Umbilical cord (tissue), 2 donors: ENCODE data around the gene PABPC1L2B. TPM values are rescaled to one million over a fixed set of nuclear protein-coding genes. Genes with fewer than 3 reads are reported as not detected.
"Not testable (repeated sequence)": the region's sequence is repeated elsewhere in the genome, so short reads cannot be mapped to it uniquely, and the experiment has no call there.

Experiments used
- DNase-seq: peaks from one replicate; pipeline ENCODE4 v3.0.0-alpha.2; 2015; ENCODE audit warnings: low spot score
- total RNA-seq: library from RNA; depleted of rRNA; stranded (reverse); fragments of >200 nt; gene quantifications from one replicate; pipeline ENCODE4 v1.2.3, GENCODE V29; 2014; ENCODE audit warnings: low replicate concordance; ENCODE audit not compliant: insufficient read depth

PABPC1L2B gene
- total RNA-seq: 1.2 TPM

DNA sequence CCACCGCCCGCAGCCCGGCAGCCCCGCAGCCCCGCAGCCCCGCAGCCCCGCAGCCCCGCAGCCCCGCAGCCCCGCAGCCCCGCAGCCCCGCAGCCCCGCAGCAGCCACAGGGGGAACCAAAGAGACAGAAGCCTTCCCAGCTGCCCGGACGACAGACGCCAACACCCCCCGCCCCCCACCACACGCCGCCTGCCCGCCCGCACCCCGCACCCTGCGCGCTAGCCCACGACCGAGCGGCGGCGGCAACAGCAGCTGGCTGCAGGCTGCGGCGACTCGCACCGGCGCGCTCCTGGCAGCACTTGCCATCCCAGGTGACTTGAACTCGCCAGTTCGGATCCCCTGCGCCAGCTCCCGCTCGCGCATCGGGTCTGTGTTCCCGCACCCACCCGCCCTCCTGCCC, at the start of gene PABPC1L2B:
Gene PABPC1L2B, plus strand, starts transcription at position 207 of the 400 bp plus-strand sequence. CDS start 704 bp downstream, outside the sequence.
- DNase-seq: not testable (repeated sequence)

GRCh38 chrX:72959971-72960370, 42.8 kb upstream of the PABPC1L2B start:
- DNase-seq: not testable (repeated sequence)

GRCh38 chrX:72971859-72972258, 30.9 kb upstream of the PABPC1L2B start:
- DNase-seq: not testable (repeated sequence)

- DNase-seq: not testable (repeated sequence)
Observed at GRCh38 chrX:72974885-72975284, 27.9 kb upstream of the PABPC1L2B start.

- not testable (repeated sequence) for DNase-seq
Observed at GRCh38 chrX:72980894-72981469, 21.8 kb upstream of the PABPC1L2B start.

DNA sequence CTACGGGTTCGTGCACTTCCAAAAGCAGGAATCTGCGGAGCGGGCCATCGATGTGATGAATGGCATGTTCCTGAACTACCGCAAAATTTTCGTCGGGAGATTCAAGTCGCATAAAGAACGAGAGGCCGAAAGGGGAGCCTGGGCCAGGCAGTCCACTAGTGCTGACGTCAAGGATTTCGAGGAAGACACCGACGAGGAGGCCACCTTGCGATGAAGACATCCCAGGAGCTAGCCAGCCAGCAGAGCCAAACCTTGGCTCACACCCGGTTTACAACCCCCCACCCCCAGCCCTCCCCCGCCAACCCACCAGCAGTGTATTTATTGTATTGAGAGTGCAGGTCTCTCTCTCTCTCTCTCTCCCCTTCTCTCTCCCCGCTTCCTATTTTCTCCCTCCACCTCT, 1.3 kb downstream of the PABPC1L2B start:
- DNase-seq: not testable (repeated sequence)

DNA sequence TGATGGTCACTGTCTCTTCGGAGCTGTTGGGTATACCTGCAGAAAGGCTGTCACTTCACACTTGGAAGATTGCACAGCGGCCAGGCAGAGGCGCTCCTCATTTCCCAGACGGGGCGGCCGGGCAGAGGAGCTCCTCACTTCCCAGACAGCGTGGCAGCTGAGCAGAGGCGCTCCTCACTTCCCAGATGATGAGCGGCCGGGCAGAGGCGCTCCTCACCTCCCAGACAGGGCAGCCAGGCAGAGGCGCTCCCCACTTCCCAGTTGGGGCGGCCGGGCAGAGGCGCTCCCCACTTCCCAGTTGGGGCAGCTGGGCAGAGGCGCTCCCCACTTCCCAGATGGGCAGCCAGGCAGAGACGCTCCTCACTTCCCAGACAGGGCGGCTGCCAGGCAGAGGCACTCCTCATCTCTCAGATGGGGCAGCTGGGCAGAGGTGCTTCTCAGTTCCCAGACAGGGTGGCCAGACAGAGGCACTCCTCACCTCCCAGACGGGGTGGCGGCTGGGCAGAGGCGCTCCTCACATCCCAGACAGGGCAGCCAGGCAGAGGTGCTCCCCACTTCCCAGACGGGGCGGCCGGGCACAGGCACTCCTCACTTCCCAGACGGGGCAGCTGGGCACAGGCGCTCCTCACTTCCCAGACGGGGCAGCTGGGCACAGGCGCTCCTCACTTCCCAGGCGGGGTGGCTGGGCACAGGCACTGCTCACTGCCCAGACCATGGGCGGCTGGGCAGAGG, 18.8 kb downstream of the PABPC1L2B start:
- no peak for DNase-seq

- DNase-seq: not testable (repeated sequence)
Observed at GRCh38 chrX:73022093-73022445, 19.3 kb downstream of the PABPC1L2B start.

- no peak for DNase-seq
Observed at GRCh38 chrX:73028876-73029275, 26.1 kb downstream of the PABPC1L2B start.

Other genes with a start within 250 kb of the PABPC1L2B start
- gene DMRTC1B, start 226.0 kb upstream of the PABPC1L2B start, total RNA-seq: 6.3 TPM
- not detected for gene FAM236B, start 220.3 kb upstream of the PABPC1L2B start, total RNA-seq
- gene FAM236D, start 194.7 kb upstream of the PABPC1L2B start, total RNA-seq: not detected
- not detected for gene FAM236C, start 90.3 kb upstream of the PABPC1L2B start, total RNA-seq
- gene FAM236A, start 64.7 kb upstream of the PABPC1L2B start, total RNA-seq: not detected
- gene DMRTC1, start 59.1 kb upstream of the PABPC1L2B start, total RNA-seq: not detected
- not detected for gene PABPC1L2A, start 76.6 kb downstream of the PABPC1L2B start, total RNA-seq
- 0.48 TPM for gene NAP1L2, start 211.9 kb downstream of the PABPC1L2B start, total RNA-seq